ENCODE data around the gene INSL3. TPM values are rescaled to one million over a fixed set of nuclear protein-coding genes. Genes with fewer than 3 reads are reported as not detected.

The INSL3 gene
- total and polyA plus RNA-seq, 2 of the 13 experiments (the other 11 are each of a cell fraction or from before 2014, with no cell fraction given) = 0.30 TPM; not detected in 1

GRCh38 chr19:17859533-17860330 lies 38.4 kb upstream of the INSL3 start, which contains the start of gene RPL18A (continued):
- TF ChIP-seq FIP1L1 (IDR thresholded peaks at IDR 0.05; ENCODE audit: borderline replicate concordance, insufficient read depth, low read depth, low read length) (no peak), CBX2 (IDR thresholded peaks at IDR 0.05; ENCODE audit: low read depth, low read length) (no peak), CBX2 (CRISPR knock-in tag; IDR thresholded peaks at IDR 0.05; ENCODE audit: low read depth) (no peak), ZFP41 (CRISPR knock-in tag; IDR thresholded peaks at IDR 0.05; ENCODE audit: borderline replicate concordance) (no peak; the same call in 1 of the 2 replicates), KDM2A (CRISPR knock-in tag; IDR thresholded peaks at IDR 0.05; ENCODE audit: borderline replicate concordance, low read depth) (peak; percentile 57), MLX (CRISPR knock-in tag; IDR thresholded peaks at IDR 0.05) (no peak), ELF1 (CRISPR knock-in tag; IDR thresholded peaks at IDR 0.05) (peak; percentile 91), RFX5 (IDR thresholded peaks at IDR 0.05; ENCODE audit: low read depth, low read length) (peak; percentile 35; the same call in 1 of the 2 replicates), RARG (CRISPR knock-in tag; IDR thresholded peaks at IDR 0.05; ENCODE audit: low read depth) (no peak), SMC3 (IDR thresholded peaks at IDR 0.05; ENCODE audit: low read length) (peak; percentile 34; the same call in 1 of the 2 replicates), ZNF549 (CRISPR knock-in tag; IDR thresholded peaks at IDR 0.05) (no peak), IRF1 (CRISPR knock-in tag; IDR thresholded peaks at IDR 0.05; ENCODE audit: low read depth) (no peak), ZBTB7A (CRISPR knock-in tag; IDR thresholded peaks at IDR 0.05) (no peak), POLR2A (IDR thresholded peaks at IDR 0.05; ENCODE audit: insufficient read depth in 1 of 2, low read depth in 2 of 2, low read length in 2 of 2) (peak; percentile 97), REST (IDR thresholded peaks at IDR 0.05; ENCODE audit: borderline replicate concordance in 1 of 2, low read depth in 1 of 2, low read length in 2 of 2) (peak in 1 of 2 experiments; percentile 75; a peak in 1 of 4 replicates)
- TF ChIP-seq, protein P1, sequence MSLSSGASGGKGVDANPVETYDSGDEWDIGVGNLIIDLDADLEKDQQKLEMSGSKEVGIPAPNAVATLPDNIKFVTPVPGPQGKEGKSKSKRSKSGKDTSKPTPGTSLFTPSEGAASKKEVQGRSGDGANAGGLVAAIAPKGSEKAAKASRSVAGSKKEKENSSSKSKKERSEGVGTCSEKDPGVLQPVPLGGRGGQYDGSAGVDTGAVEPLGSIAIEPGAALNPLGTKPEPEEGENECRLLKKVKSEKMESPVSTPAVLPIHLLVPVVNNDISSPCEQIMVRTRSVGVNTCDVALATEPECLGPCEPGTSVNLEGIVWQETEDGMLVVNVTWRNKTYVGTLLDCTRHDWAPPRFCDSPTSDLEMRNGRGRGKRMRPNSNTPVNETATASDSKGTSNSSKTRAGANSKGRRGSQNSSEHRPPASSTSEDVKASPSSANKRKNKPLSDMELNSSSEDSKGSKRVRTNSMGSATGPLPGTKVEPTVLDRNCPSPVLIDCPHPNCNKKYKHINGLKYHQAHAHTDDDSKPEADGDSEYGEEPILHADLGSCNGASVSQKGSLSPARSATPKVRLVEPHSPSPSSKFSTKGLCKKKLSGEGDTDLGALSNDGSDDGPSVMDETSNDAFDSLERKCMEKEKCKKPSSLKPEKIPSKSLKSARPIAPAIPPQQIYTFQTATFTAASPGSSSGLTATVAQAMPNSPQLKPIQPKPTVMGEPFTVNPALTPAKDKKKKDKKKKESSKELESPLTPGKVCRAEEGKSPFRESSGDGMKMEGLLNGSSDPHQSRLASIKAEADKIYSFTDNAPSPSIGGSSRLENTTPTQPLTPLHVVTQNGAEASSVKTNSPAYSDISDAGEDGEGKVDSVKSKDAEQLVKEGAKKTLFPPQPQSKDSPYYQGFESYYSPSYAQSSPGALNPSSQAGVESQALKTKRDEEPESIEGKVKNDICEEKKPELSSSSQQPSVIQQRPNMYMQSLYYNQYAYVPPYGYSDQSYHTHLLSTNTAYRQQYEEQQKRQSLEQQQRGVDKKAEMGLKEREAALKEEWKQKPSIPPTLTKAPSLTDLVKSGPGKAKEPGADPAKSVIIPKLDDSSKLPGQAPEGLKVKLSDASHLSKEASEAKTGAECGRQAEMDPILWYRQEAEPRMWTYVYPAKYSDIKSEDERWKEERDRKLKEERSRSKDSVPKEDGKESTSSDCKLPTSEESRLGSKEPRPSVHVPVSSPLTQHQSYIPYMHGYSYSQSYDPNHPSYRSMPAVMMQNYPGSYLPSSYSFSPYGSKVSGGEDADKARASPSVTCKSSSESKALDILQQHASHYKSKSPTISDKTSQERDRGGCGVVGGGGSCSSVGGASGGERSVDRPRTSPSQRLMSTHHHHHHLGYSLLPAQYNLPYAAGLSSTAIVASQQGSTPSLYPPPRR (CRISPR knock-in tag; IDR thresholded peaks at IDR 0.05; ENCODE audit: borderline replicate concordance) = peak; percentile 14; the same call in 1 of the 2 replicates
- TF ChIP-seq, protein P2, sequence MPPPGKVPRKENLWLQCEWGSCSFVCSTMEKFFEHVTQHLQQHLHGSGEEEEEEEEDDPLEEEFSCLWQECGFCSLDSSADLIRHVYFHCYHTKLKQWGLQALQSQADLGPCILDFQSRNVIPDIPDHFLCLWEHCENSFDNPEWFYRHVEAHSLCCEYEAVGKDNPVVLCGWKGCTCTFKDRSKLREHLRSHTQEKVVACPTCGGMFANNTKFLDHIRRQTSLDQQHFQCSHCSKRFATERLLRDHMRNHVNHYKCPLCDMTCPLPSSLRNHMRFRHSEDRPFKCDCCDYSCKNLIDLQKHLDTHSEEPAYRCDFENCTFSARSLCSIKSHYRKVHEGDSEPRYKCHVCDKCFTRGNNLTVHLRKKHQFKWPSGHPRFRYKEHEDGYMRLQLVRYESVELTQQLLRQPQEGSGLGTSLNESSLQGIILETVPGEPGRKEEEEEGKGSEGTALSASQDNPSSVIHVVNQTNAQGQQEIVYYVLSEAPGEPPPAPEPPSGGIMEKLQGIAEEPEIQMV (CRISPR knock-in tag; IDR thresholded peaks at IDR 0.05; ENCODE audit: low read depth) = no peak
